Measurements from ENCODE around the gene CORO2B. TPM values are rescaled to one million over a fixed set of nuclear protein-coding genes. Genes with fewer than 3 reads are reported as not detected.

Gene CORO2B
- total RNA-seq, 2 donors from 2014 or later, result 1.0 to 4.0 TPM

DNA sequence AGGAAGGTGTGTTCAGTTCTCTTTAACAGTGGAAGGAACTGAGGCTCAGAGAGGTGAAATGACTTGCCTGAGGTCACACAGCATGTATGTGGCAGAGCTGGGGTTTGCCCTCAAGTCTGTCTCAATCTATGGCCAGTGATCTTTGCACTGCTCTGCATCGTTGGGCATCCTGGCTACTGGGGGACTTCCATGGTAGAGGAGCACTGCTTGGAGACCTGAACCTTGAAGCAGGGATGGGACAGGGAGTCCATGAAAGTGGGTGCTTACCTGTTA is 2.0 kb downstream of the CORO2B start:
- H3K27me3 ChIP-seq, result no peaks in the 10 kb centered on the region
- no peak overlapping the region for H3K4me3 ChIP-seq
- no peak for ATAC-seq
- H3K36me3 ChIP-seq (replicated peaks in 1 of 2; ENCODE audit: insufficient read depth in 1 of 2, low read depth in 2 of 2), result no peaks in the 10 kb centered on the region
- 100% methylated on average over 1 of the region's 1 CpG for WGBS, 2 donors
- no peaks in the 10 kb centered on the region for H3K9me3 ChIP-seq
- no peak for DNase-seq
- peaks cover 20% of the 10 kb centered on the region for H3K4me1 ChIP-seq
- TF ChIP-seq, protein P1, sequence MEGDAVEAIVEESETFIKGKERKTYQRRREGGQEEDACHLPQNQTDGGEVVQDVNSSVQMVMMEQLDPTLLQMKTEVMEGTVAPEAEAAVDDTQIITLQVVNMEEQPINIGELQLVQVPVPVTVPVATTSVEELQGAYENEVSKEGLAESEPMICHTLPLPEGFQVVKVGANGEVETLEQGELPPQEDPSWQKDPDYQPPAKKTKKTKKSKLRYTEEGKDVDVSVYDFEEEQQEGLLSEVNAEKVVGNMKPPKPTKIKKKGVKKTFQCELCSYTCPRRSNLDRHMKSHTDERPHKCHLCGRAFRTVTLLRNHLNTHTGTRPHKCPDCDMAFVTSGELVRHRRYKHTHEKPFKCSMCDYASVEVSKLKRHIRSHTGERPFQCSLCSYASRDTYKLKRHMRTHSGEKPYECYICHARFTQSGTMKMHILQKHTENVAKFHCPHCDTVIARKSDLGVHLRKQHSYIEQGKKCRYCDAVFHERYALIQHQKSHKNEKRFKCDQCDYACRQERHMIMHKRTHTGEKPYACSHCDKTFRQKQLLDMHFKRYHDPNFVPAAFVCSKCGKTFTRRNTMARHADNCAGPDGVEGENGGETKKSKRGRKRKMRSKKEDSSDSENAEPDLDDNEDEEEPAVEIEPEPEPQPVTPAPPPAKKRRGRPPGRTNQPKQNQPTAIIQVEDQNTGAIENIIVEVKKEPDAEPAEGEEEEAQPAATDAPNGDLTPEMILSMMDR (IDR thresholded peaks at IDR 0.05), result no peak
- no peak for TF ChIP-seq POLR2A (IDR thresholded peaks at IDR 0.05)
- intact Hi-C loops (cut with DNase I), result no loop called here
- H3K27ac ChIP-seq, result no peak overlapping the region

DNA sequence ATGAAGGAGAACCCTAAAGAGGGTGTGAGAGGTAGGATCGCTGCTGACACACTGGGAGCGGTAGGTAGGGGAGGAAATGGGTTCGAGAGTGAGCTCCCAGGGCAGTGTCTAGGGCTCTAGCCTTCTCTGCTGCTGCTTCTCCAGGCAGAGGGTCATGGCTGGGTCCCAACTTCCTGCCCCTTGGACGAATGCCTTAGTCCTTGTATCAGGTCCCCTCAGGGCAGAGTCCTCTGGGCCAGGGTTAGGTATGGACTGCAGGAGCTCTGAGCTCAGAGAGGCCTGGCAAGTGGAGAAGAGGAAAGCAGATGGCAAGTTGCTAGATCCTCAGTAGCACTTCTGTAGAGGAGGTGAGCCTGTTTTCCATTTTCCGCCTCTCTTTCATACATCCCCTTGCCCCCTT is 2.9 kb downstream of the CORO2B start:
- TF ChIP-seq POLR2A (IDR thresholded peaks at IDR 0.05), result no peak
- TF ChIP-seq, protein P1 (IDR thresholded peaks at IDR 0.05), result no peak
- ATAC-seq (no peak), DNase-seq (no peak)
- H3K4me1 ChIP-seq, result peaks cover 20% of the 10 kb centered on the region
- WGBS, 2 donors, result 61 to 79% methylated on average over 5 of the region's 5 CpGs
- intact Hi-C loops (cut with DNase I), result no loop called here
- H3K36me3 ChIP-seq (replicated peaks in 1 of 2; ENCODE audit: insufficient read depth in 1 of 2, low read depth in 2 of 2), result no peaks in the 10 kb centered on the region
- no peak overlapping the region for H3K27ac ChIP-seq
- no peaks in the 10 kb centered on the region for H3K9me3 ChIP-seq
- no peak overlapping the region for H3K4me3 ChIP-seq
- H3K27me3 ChIP-seq, result no peaks in the 10 kb centered on the region

DNA sequence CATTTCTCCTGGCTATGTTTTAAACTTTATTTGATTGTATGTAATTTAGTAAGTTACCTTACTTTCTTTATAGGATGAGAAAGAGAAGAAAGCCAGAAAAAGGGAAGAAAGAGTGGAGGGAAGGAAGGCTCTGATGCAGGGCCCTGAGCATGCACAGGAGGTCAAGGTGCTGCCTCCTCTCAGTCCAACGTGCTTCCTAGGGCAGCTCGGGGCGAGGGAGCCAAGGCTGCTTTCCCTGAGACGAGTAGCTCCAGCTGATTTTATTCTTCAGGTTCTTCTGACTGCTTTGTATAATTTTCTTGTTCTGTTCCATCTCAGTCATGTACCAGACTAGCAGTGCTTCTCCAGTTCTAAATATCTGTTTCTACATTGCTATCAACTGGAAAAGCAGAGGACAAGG is 3.4 kb downstream of the CORO2B start:
- 68 to 75% methylated on average over 4 of the region's 4 CpGs for WGBS, 2 donors
- H3K27me3 ChIP-seq, result no peaks in the 10 kb centered on the region
- H3K4me1 ChIP-seq, result peaks cover 20% of the 10 kb centered on the region
- ATAC-seq (no peak), DNase-seq (no peak)
- H3K27ac ChIP-seq, result no peak overlapping the region
- no peak for TF ChIP-seq POLR2A (IDR thresholded peaks at IDR 0.05)
- TF ChIP-seq, protein P1 (IDR thresholded peaks at IDR 0.05), result no peak
- H3K36me3 ChIP-seq (replicated peaks in 1 of 2; ENCODE audit: insufficient read depth in 1 of 2, low read depth in 2 of 2), result no peaks in the 10 kb centered on the region
- intact Hi-C loops (cut with DNase I), result no loop called here
- H3K4me3 ChIP-seq, result no peak overlapping the region
- H3K9me3 ChIP-seq, result no peaks in the 10 kb centered on the region

DNA sequence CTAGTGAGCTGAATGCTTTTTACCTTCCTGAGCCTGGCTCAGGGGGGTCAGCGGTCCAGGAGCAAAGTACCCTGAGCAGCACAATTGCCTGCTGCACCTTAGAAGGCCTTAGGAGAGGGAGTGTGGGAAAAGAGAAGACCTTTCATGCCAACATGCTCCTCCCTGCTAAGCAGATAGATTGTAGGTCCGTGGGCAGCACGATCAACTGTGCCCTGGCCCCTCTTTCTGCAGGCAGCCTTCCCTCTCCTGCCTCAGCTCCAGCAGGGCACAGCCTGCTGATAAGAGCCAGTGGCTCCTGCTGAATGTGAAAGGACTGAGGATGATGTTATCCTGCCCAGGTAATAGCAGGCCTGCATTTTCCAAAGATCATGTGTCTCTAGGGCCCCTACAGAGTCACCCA is 4.1 kb downstream of the CORO2B start:
- H3K36me3 ChIP-seq (replicated peaks in 1 of 2; ENCODE audit: insufficient read depth in 1 of 2, low read depth in 2 of 2), result no peaks in the 10 kb centered on the region

DNA sequence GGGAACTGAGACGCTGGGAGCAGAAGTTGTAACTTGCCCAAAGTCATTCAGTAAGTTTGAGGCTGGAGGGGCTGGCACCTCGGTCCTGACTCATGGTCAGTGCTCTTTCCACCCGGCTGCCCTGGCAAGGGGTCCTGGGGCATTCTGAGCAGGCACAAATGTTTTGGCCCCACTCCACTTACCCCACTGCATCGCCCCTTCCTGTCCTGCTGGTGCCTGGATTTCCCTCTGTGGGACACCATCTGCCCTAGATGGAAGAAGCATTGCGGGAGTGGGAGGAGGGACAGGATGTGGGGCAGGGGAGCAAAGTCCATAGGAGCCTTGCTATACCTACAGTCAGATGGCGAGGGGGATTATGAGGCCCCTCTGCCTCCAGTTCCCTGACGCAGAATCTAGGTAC is 4.5 kb downstream of the CORO2B start:
- intact Hi-C loops (cut with DNase I), result no loop called here
- DNase-seq (no peak), ATAC-seq (no peak)
- WGBS, 2 donors, result 78 to 88% methylated on average over 6 to 7 of the region's 7 CpGs
- Histone ChIP-seq H3K36me3 (replicated peaks in 1 of 2; ENCODE audit: insufficient read depth in 1 of 2, low read depth in 2 of 2) (no peaks in the 10 kb centered on the region), H3K27me3 (no peaks in the 10 kb centered on the region), H3K4me3 (no peak overlapping the region), H3K4me1 (peaks cover 9% of the 10 kb centered on the region), H3K27ac (no peak overlapping the region), H3K9me3 (no peaks in the 10 kb centered on the region)
- TF ChIP-seq, protein P1 (IDR thresholded peaks at IDR 0.05), result no peak
- no peak for TF ChIP-seq POLR2A (IDR thresholded peaks at IDR 0.05)

More for the DNA sequence above, 4.1 kb downstream of the CORO2B start:
- H3K27ac ChIP-seq, result no peak overlapping the region
- peaks cover 13% of the 10 kb centered on the region for H3K4me1 ChIP-seq
- intact Hi-C loops (cut with DNase I), result no loop called here
- H3K4me3 ChIP-seq, result no peak overlapping the region
- 67 to 72% methylated on average over 3 of the region's 3 CpGs for WGBS, 2 donors
- no peak for DNase-seq
- ATAC-seq, result no peak
- H3K27me3 ChIP-seq, result no peaks in the 10 kb centered on the region
- TF ChIP-seq POLR2A (IDR thresholded peaks at IDR 0.05), result no peak
- TF ChIP-seq, protein P1 (IDR thresholded peaks at IDR 0.05), result no peak
- no peaks in the 10 kb centered on the region for H3K9me3 ChIP-seq
